ENCODE measurements around the gene TNK2.
"Not testable (repeated sequence)": the region's sequence is repeated elsewhere in the genome, so short reads cannot be mapped to it uniquely, and the experiment has no call there.

- not testable (repeated sequence) for TF ChIP-seq CTCF, POLR2A (IDR thresholded peaks at IDR 0.05)
Measured at GRCh38 chr3:195955416-195955841, 47.1 kb upstream of the TNK2 start.

All from thyroid gland (tissue), 4 donors.